ENCODE data around the gene PRKCQ.

PRKCQ gene

DNA sequence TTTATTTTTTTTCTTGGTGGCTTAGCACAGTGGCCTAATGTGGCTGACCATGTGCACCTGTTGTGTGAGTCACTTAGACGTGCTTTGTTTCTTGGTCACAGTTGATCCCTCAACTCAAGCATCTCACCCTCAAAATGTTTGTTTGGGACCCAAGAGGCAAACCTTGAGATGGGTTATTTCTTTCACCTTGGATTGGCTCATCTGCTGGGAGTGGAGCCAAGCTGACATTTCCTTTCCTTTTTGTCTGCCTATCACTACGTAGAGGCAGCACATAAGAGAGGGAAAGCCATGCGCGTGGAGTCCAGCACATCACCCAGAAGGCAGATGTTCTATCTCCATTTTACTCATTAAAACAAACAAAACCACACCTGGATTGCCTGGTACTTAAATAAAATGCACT, 6.4 kb upstream of the PRKCQ start:
- TF ChIP-seq GATA3 (IDR thresholded peaks at IDR 0.05; ENCODE audit: low read depth, low read length) (no peak), GATA2 (IDR thresholded peaks at IDR 0.05; ENCODE audit: low read depth, low read length) (no peak)

DNA sequence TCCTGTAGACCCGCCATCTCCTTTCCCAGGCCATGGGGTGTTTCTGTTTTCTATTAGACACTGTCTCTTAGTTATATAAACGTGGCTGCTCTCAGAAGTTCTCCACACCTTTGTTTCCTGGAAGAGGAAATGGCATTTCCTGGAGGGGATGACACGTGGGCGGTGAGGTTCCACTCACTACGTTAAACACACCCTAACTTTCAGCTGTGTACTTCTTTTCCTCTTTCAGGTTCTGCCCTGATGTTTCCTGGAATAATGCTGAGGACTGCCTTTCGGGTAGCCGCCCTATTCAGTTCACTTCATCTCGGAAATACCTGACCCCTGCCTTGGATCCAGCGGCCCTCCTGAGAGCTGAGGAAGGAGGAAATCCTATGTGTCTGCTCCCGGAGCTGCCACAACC, 3.4 kb upstream of the PRKCQ start:
- TF ChIP-seq GATA3 (IDR thresholded peaks at IDR 0.05; ENCODE audit: low read depth, low read length) (no peak), GATA2 (IDR thresholded peaks at IDR 0.05; ENCODE audit: low read depth, low read length) (no peak)

DNA sequence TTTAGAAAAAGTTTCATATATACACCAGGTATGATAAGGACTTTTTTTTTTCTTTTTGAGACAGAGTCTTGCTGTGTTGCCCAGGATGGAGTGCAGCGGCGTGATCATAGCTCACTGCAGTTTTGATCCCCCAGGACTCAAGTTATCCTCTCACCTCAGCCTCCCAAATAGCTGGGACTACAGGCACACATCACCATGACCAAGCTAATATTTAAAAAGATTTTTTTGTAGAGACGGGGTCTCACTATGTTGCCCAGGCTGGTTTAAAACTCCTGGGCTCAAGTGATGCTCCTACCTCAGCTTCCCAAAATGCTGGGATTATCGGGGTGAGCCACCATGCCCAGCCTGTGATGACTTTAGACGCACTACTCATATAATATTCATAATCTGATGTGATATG, 2.2 kb upstream of the PRKCQ start:
- TF ChIP-seq GATA3 (IDR thresholded peaks at IDR 0.05; ENCODE audit: low read depth, low read length) (no peak), GATA2 (IDR thresholded peaks at IDR 0.05; ENCODE audit: low read depth, low read length) (no peak)

DNA sequence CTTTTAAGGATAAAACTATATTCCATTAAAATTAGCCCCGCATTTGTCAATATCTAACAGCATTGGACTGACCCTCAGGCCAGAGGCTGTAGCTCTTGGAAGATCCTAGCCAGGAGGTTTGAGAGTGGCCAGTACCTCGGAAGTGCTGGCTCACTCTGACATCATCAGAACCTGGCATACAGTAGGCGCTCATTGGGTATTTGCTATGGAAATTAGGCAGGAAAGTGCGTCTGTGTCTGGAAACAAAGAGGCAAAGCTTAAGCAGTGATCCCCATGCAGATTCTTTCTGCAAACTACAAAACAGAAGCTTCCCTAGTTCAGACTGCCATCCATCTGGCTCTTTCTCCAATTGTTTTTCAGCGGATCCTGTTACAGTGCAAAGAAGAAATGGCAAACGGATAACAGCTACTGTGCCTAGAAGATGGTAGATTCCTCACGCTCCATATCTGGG, 1.7 kb upstream of the PRKCQ start:
- TF ChIP-seq GATA2 (IDR thresholded peaks at IDR 0.05; ENCODE audit: low read depth, low read length): no peak
- no peak for TF ChIP-seq GATA3 (IDR thresholded peaks at IDR 0.05; ENCODE audit: low read depth, low read length)

DNA sequence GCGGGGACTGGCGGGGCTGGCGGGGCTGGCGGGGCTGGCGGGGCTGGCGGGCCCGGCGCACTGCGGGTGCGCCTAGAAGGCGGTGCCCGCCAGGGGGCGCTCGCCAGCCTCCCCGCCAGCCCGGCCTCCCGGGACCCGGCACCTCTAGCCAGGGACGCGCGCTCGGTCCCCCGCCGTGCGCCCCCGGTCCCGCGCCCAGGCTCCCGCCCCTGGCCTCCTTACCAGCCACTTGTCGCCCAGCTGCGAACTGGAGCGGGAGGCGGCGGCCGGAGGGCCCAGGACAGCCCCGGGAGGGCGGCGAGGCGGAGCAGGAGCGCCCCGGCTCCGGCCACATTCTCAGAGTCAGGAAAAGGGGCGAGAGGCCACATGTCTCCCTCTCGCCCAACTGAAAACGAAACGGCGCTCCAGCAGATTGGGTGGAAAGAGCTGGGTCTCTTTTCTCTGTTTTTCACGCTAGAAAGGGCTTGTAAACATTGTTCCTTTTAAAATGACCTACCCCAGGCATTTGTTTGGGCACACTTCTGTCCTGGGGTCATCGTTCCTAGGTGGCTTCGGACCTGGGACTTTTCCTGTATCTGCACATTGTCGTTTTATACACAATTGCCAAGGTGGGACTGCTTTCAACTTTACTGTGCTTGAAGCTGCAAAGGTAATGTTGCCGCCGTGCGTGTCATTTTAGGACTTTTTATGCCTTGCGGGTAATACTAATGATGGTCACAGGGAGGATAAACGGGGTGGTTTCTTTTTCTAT, 378 bp upstream of the PRKCQ start:
- TF ChIP-seq GATA2 (IDR thresholded peaks at IDR 0.05; ENCODE audit: low read depth, low read length) (no peak), GATA3 (IDR thresholded peaks at IDR 0.05; ENCODE audit: low read depth, low read length) (no peak)

DNA sequence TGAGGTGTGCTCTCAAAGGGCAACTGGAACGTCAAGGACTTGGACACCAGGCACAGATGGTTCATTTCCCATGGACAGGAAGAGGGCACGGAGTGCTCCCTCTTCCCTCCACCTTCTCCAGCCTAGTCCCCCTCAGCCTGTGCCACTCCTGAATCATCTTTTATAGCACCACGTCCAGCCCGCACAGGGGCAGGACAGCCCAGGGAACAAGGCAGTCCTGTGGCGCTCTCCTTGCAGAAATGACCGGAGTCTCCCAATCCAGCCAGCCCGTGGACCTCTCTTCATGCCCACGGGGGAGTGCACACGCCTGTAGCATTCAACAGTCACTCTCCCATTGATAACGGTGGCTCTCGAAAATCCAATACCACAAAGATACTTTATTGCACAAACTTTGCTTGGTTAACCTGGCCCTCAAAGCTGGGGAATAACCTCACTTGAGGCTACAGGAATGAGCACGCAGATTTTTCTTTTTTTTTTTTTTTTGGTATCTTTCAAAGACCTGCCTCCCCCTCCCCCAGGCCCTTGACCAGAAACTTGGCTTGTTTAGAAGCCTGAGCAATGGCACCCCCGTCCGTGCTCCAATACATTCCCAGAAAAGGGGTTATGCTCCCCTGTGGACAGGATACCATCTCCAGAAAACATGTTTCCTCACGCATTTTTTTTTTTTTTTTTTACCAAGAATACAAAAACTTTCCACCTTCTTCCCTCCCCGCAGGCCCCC, 733 bp downstream of the PRKCQ start:
- TF ChIP-seq GATA2 (IDR thresholded peaks at IDR 0.05; ENCODE audit: low read depth, low read length): no peak
- no peak for TF ChIP-seq GATA3 (IDR thresholded peaks at IDR 0.05; ENCODE audit: low read depth, low read length)

DNA sequence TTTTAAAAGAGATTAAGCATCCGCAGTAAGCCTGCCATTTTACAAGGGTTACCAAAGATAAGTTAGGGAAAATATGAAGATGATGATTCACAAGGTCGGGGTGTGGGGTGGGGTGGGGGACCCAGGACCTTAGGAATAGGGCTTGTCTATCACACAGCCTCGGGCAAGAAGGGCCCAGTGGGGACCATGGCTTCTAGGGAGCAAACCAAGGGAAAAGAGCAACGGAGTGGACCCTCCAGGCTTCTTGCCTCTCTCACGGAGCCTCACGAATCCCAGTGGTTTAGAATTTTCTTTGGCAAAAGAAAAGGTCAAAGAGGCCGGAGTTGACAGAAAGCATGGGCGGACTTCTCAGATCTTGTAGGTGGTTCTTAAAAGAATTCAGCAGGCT, 1.3 kb downstream of the PRKCQ start:
- TF ChIP-seq GATA3 (IDR thresholded peaks at IDR 0.05; ENCODE audit: low read depth, low read length) (no peak), GATA2 (IDR thresholded peaks at IDR 0.05; ENCODE audit: low read depth, low read length) (no peak)

DNA sequence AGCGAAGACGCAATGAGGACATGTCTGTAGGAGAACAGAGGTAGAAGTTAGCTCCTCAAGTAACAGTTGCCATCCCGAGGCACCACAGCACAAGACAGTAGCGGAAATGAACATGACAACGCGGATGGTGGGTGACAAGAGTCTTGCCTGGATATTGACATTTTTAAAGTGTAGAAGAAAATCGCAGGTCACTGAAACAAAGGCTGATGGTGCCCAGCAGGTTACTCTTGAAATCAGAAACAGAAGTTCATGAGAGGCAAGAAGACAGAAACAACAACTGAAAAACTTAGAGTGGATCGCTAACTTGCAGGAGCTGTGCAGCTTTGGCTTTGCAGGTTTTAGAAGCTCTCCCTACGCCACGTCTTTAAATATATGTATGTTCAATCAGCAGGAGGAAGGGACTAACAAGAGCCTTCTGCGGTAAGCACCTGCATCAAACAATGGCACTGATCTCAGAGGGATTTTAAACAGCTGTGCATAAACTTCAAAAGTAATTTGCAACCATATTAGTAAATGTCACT, 1.8 kb downstream of the PRKCQ start:
- no peak for TF ChIP-seq GATA3 (IDR thresholded peaks at IDR 0.05; ENCODE audit: low read depth, low read length)
- TF ChIP-seq GATA2 (IDR thresholded peaks at IDR 0.05; ENCODE audit: low read depth, low read length): no peak

DNA sequence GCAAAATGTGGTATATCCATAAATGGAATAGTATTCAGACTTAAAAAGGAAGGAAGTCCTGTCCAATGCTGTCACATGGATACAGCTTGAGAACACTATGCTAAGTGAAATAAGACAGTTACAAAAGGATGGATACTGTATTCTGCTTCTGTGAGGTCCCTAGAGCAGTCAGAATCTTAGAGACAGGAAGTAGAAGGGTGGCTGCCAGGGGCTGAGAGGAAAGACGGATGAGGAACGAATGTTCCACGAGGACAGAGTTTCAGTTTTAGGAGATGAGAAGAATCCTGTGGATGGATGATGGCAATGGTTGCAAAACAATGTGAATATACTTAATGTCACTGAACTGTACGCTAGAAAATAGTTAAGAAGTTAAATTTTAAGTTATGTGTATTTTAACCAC, 3.8 kb downstream of the PRKCQ start:
- TF ChIP-seq GATA3 (IDR thresholded peaks at IDR 0.05; ENCODE audit: low read depth, low read length) (no peak), GATA2 (IDR thresholded peaks at IDR 0.05; ENCODE audit: low read depth, low read length) (no peak)

DNA sequence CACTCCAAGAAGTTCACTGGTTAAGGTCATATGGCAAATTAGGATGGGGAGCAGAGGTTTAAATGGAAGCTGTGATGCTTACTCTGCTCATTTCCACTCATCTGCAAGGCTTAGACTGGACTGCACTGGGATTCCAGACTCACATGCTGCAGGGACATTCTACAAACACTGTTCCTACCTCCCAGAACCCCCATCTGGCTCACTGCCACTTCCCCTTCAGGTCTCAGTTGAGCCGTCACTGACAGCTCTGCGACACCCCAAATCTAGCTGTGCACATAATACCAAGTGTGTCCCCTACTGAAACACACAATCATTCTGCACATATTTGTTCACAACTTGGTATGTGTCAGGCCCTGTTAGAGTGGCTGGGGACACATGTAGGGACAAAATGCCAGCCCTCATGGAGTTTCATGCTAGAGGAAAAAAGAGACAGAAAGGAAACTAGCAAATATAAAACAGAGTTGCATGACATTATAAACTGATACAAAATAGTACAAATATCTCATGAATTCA, 5.4 kb downstream of the PRKCQ start:
- TF ChIP-seq GATA2 (IDR thresholded peaks at IDR 0.05; ENCODE audit: low read depth, low read length) (no peak), GATA3 (IDR thresholded peaks at IDR 0.05; ENCODE audit: low read depth, low read length) (no peak)

DNA sequence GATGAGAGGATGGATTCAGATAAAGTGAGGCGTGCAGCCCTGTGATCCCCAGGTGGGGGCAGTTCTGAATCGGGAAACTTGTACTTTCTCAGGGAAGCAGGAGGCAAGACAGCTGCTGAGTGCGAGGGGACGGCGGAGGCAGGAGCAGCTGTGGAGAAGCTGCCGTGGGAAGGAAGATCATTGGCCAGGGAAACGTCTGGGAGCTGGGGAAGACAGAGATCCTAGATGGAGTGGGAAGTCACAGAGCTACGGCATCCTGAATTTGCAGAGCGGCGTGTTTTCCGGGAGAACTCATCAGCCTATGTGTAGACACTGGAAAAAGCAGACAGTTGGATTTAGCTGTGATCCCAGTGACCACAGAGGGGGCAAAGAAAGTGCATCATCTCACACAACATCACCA, 9.2 kb downstream of the PRKCQ start:
- TF ChIP-seq GATA2 (IDR thresholded peaks at IDR 0.05; ENCODE audit: low read depth, low read length) (no peak), GATA3 (IDR thresholded peaks at IDR 0.05; ENCODE audit: low read depth, low read length) (no peak)

DNA sequence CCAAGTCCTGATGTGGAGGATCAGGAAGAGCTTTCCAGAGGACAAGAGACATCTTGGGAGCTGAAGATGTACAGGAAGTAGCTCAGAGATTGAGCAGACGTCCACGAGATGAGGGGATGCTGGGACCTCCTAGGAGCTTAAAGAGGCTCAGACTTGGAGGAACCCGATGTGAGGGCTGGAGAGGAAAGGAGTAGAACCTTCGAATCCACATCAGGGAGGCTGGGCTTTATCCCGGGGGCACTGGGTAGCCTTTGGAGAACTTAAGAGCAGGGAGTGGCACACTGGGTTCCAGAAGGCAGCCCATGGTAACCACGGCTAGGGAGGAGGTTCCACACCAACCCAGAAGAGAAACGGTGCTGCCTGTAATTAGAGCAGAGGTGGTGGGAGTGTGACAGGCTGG, 10.8 kb downstream of the PRKCQ start:
- no peak for TF ChIP-seq GATA3 (IDR thresholded peaks at IDR 0.05; ENCODE audit: low read depth, low read length)
- TF ChIP-seq GATA2 (IDR thresholded peaks at IDR 0.05; ENCODE audit: low read depth, low read length): no peak

DNA sequence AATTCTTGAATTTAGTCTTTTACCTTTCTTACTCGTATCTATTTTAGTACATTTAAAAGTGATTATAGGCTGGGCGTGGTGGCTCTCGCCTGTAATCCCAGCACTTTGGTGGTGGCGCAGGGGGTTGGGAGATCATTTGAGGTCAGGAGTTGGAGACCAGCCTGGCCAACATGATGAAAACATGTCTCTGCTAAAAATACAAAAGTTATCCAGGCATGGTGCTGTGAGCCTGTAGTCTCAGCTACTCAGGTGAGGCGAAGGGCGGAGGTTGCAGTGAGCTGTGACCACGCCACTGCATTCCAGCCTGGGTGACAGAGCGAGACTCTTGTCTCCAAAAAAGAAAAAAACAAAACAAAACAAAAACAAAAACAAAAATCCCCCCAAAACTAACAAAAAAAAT, 12.2 kb downstream of the PRKCQ start:
- TF ChIP-seq GATA2 (IDR thresholded peaks at IDR 0.05; ENCODE audit: low read depth, low read length) (no peak), GATA3 (IDR thresholded peaks at IDR 0.05; ENCODE audit: low read depth, low read length) (no peak)

DNA sequence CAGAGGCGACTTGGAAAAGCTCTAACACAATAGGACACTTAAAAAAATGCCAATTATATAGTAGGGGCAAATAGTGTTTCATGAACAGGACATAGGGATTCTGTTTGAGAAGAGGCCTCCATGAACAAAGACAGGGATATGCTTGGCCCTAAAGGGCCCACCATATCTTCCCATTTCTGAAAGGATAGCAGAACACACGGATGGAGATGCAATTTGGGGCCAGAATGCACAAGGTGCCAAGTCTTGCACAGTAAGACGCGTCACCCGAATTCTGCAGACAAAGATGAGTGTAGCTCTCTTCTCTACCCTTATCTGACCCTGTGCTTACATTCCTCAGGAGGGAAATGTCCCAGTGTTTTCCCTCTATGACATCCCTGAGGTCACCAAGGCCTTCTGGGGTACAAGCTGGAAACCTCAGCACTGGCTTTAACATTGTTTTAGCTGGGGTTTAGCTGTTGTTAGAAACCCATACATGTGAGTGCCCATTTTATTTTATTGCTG, 12.8 kb downstream of the PRKCQ start:
- TF ChIP-seq GATA2 (IDR thresholded peaks at IDR 0.05; ENCODE audit: low read depth, low read length): no peak
- no peak for TF ChIP-seq GATA3 (IDR thresholded peaks at IDR 0.05; ENCODE audit: low read depth, low read length)

Measured in SH-SY5Y (cell line).